ENCODE measurements around the gene RPS6KA5. TPM values are rescaled to one million over a fixed set of nuclear protein-coding genes. Genes with fewer than 3 reads are reported as not detected.
A peak's percentile ranks its signal among the peaks of the same experiment; 100 is the strongest.
"Not testable (repeated sequence)": the region's sequence is repeated elsewhere in the genome, so short reads cannot be mapped to it uniquely, and the experiment has no call there.

The RPS6KA5 gene
- total RNA-seq, 1 experiment from 2014 or later = 11.0 TPM

DNA sequence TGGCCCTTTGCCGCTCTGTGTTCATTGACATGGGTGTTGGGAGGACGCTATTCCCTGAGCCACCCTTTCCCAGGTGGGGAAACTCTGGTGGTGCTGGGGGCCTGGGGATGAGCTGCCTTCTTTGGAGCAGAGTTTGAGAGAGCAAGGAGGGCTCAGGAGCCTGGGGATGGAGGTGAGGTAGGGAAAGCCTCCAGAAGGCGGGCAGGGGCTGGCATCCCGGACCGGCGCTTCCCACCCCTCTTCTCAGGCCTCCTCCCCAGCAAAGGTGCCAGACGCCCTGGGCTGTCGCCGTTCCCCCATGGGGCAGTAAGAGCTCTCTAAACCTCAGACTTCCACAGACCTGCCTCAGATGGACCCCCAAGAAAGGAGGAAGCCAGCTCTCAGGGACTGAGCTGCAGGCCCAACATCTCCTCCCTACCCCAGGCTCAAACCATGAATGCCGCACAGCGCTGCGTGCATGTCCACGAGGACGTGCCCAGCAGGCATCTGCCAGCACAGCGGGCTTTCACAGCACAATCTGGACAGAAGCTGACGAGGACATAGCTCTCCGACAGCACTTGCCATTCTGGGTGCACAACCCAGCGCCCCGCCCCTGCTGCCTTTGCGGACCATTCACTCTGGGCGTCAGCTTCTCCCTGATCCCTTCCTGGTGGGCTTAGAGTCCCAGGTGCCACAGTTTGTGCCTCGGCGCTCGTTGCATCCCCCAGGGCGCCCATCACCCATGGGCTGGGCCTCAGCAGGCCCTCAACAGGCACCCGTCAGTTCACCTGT is 229.3 kb downstream of the RPS6KA5 start:
- H3K4me1 ChIP-seq = 0 out of 2 replicates have a peak, but pooled peaks cover 2% of the 10 kb centered on the region
- no peak overlapping the region for H3K27ac ChIP-seq
- H3K36me3 ChIP-seq = no peaks in the 10 kb centered on the region
- H3K27me3 ChIP-seq = no peaks in the 10 kb centered on the region
- no peaks in the 10 kb centered on the region for H3K9me3 ChIP-seq (replicated peaks)
- H3K4me3 ChIP-seq = no peak overlapping the region
- DNase-seq = no peak

DNA sequence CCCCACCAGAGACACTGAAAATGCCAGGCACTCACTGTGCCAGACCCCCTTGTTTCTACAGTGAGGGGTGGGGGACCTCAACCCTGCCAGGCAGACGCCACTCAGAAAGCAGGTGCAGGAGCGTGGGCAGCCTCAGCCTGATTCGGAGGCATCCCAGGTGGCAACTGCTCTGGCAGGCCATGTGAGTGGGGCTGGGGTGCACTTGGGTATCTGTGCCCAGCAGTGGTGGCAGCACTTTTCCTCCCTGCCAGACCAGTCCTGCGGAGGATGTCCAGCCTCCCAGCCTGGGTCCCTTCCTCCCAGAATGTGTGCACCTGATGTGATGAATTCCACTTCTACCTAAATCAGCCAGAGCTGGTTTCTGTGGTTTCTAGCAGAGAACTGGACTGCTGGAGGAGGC is 230.8 kb downstream of the RPS6KA5 start:
- no peak overlapping the region for H3K27ac ChIP-seq
- DNase-seq = no peak
- H3K27me3 ChIP-seq = no peaks in the 10 kb centered on the region
- H3K9me3 ChIP-seq (replicated peaks) = no peaks in the 10 kb centered on the region
- H3K4me3 ChIP-seq = no peak overlapping the region
- no peaks in the 10 kb centered on the region for H3K36me3 ChIP-seq
- 0 out of 2 replicates have a peak, but pooled peaks cover 2% of the 10 kb centered on the region for H3K4me1 ChIP-seq

DNA sequence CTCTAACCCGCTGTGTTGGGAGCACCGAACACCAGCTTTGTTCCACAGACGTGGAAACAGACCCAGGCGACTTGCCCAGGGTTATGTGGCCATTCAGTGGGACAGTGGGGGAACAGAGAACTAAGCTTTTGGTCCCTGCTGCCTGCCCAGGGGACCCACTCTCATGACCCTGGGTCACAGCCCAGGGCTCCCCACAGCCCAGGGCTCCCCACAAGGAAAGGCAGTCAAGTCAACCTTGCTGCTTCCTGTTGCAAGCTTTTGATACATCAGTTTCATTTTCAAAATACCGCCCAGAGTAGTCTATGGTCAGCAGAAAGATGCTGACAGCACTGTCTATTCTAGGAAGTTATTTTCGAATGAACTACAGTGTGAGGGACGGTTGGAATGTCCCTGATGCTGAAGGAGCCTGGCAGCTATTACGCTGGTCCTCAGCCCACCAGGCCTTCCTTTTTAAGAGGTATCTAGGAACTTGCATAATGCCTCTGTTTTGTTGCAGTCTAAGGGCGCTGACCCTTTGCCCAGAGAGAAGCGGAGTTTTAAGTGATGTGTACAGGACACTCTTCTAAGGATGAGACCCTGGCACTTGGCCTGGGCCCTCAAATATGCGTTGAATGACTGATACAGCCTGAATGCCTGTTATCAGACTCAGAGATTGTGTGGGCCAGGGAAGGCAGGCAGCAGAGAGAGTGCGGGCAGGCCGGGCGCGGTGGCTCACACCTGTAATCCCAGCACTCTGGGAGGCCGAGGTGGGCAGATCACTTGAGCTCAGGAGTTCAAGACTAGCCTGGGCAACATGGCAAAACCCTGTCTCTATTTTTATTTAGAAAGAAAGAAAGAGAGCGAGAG is 231.6 kb downstream of the RPS6KA5 start:
- Histone ChIP-seq H3K4me3 (peak overlapping the region; percentile 50), H3K27ac (peak overlapping the region; percentile 46), H3K36me3 (no peaks in the 10 kb centered on the region), H3K9me3 (replicated peaks) (no peaks in the 10 kb centered on the region), H3K27me3 (no peaks in the 10 kb centered on the region), H3K4me1 (0 out of 2 replicates have a peak, but pooled peaks cover 2% of the 10 kb centered on the region)
- DNase-seq = no peak

DNA sequence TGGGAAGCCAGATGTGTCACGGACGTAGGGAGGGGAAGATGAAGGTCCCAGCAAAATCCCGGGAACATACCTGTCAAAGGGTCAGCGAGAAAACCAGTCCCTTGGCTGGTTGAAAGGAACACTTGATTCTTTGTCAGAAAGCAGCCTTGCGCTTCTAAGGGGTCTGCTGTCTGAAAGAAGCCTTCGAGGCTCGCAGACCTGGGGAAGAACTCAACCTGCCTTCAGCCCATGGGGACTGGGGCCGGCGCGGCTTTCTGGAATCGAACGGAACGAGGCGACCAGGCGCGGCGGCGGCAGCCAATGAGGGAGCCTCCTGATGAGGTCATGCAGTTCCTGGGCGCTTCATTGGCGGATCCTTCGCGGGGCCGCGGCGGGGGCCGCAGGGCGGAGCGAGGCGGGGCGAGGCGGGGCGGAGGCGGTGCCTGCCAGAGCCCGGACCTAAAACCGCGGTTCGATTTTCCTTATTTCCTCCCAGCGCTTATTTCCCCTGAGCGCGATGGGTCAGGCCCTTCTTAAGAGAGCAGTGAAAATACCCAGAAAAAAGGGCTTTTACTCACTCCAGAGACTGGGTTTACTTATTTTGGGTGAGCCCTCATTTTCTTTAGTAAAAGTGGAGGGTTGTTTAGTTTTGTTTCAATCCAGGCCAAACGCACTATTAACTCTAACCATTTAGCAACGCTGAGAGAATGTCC is 232.4 kb downstream of the RPS6KA5 start:
- H3K4me1 ChIP-seq = 0 out of 2 replicates have a peak, but pooled peaks cover 2% of the 10 kb centered on the region
- no peaks in the 10 kb centered on the region for H3K27me3 ChIP-seq
- H3K36me3 ChIP-seq = no peaks in the 10 kb centered on the region
- peak overlapping the region; percentile 46 for H3K27ac ChIP-seq
- peak; percentile 90 to 91 for DNase-seq
- H3K9me3 ChIP-seq (replicated peaks) = peaks cover 4% of the 10 kb centered on the region
- H3K4me3 ChIP-seq = peak overlapping the region; percentile 50

DNA sequence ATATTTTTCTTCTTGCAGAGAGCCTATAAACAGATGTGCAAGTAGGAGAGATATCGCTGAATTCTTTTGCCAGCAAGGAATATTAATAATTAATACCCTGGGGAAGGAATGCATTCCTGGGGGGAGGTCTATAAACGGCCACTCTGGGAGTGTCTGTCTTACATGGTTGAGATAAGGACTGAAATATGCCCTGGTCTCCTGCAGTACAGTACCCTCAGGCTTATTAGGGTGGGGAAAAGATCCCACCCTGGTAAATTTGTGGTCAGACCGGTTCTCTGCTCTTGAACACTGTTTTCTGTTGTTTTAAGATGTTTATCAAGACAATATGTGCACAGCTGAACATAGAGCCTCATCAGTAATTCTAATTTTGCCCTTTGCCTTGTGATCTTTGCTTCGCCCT is 236.9 kb downstream of the RPS6KA5 start:
- H3K4me1 ChIP-seq = peaks cover 14% of the 10 kb centered on the region
- not testable (repeated sequence) for H3K27me3 ChIP-seq; DNase-seq; H3K4me3 ChIP-seq; H3K36me3 ChIP-seq; H3K27ac ChIP-seq; H3K9me3 ChIP-seq (replicated peaks)

- Histone ChIP-seq H3K27me3 (no peaks in the 10 kb centered on the region), H3K36me3 (no peaks in the 10 kb centered on the region), H3K9me3 (replicated peaks) (peaks cover 4% of the 10 kb centered on the region), H3K27ac (no peak overlapping the region), H3K4me1 (peaks cover 14% of the 10 kb centered on the region), H3K4me3 (no peak overlapping the region)
- DNase-seq = peak; percentile 63 to 67
Measured at GRCh38 chr14:90820958-90821357, 239.5 kb downstream of the RPS6KA5 start.

DNA sequence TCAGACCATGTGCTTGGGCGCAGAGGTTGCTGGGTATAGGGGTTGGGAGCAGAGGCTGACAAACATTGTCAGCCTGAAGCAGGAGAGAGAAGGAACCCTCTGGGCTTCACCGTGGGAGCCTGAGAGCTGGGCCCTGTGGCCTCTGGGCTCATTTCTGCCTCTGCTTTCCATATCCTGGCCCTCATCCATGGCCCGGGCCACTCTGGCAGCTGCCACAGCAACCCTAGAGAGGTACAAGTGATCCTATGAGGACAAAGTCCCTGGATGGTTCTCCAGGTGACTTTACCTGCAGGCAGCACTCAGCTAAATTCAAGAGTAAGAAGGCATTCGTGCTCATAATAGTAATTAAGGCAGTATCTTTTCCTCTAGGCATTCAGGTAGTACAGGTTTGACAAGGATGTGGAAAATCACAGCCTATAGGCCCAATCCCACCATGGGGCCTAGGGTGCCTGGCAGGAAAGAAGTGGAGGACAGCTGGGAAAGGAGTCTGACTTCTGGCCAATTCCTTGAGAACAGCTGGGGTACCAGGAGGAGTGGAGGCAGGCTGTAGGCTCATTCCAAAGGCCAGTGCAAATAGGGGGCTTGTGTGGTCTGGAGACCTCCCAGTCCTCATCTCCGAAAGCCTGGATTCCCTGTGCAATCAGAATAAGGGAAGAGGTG is 240.6 kb downstream of the RPS6KA5 start:
- Histone ChIP-seq H3K9me3 (replicated peaks) (peaks cover 4% of the 10 kb centered on the region), H3K4me3 (no peak overlapping the region), H3K4me1 (peaks cover 14% of the 10 kb centered on the region), H3K27me3 (no peaks in the 10 kb centered on the region), H3K27ac (no peak overlapping the region), H3K36me3 (no peaks in the 10 kb centered on the region)
- peak in 1 of 2 experiments; percentile 51 for DNase-seq

- DNase-seq = no peak
- H3K27me3 ChIP-seq = no peaks in the 10 kb centered on the region
- H3K27ac ChIP-seq = no peak overlapping the region
- H3K36me3 ChIP-seq = no peaks in the 10 kb centered on the region
- H3K4me1 ChIP-seq = peaks cover 14% of the 10 kb centered on the region
- H3K4me3 ChIP-seq = no peak overlapping the region
- peaks cover 4% of the 10 kb centered on the region for H3K9me3 ChIP-seq (replicated peaks)
Measured at GRCh38 chr14:90818715-90819114, 241.7 kb downstream of the RPS6KA5 start.

DNA sequence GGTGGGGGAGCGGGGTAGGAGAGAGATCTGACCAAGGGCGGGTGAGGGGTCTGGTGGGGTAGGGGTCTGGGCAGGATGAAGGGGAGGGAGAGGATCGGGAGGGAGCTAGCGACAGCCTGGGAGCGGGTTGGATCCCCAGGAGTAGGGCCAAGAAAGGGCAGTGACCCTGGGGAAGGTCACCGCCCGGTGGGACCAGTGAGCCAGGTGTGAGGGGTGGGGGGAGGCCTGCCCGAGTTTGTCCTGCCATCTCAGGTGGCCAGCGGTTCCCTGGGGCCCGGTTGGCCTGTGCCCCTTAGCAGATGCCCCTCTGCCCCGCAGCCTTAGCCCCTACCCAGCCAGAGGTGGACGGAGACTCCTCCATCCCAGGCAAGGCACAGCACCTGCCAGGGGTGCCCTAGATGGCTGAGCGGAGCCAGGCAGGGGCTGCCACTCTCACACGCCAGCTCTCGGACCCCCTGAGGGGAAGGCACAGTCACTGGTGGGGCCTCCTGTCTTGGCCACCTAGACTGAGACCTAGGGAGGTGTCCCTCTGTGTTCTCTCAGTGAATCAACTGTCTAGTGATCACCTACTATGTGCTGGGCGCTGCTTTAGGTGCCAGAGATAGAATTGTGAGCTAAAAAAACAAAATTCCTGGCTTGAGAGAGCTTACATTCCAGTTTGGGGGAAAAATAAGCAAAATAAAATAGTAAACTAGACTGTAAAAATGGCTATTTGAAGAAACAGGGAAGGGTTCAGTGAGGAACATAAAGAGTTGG is 243.6 kb downstream of the RPS6KA5 start:
- Histone ChIP-seq H3K27me3 (no peaks in the 10 kb centered on the region), H3K9me3 (replicated peaks) (no peaks in the 10 kb centered on the region), H3K4me3 (no peak overlapping the region; the same call in 1 of the 2 replicates), H3K36me3 (no peaks in the 10 kb centered on the region), H3K27ac (no peak overlapping the region), H3K4me1 (peaks cover 14% of the 10 kb centered on the region)
- no peak for DNase-seq

- peak within 1 kb of the TSS; percentile 90 for H3K4me3 ChIP-seq
- H3K36me3 ChIP-seq = no peaks in the 10 kb centered on the region
- no peaks in the 10 kb centered on the region for H3K27me3 ChIP-seq
- H3K27ac ChIP-seq = peak within 1 kb of the TSS; percentile 43; the same call in 1 of the 2 replicates
- no peaks in the 10 kb centered on the region for H3K9me3 ChIP-seq (replicated peaks)
- H3K4me1 ChIP-seq = peaks cover 11% of the 10 kb centered on the region
- peak; percentile 57 to 64 for DNase-seq
Measured at GRCh38 chr14:90815822-90816662, 244.4 kb downstream of the RPS6KA5 start, which contains the start of gene TTC7B. TTC7B (minus strand) TSS chr14:90816430; CDS start chr14:90816295, 135 bp downstream.

GRCh38 chr14:90815572-90815821 is 244.9 kb downstream of the RPS6KA5 start:
- H3K36me3 ChIP-seq = no peaks in the 10 kb centered on the region
- peak overlapping the region; percentile 43; the same call in 1 of the 2 replicates for H3K27ac ChIP-seq
- no peaks in the 10 kb centered on the region for H3K9me3 ChIP-seq (replicated peaks)
- DNase-seq = no peak
- peaks cover 6% of the 10 kb centered on the region for H3K4me1 ChIP-seq
- no peaks in the 10 kb centered on the region for H3K27me3 ChIP-seq
- peak overlapping the region; percentile 90 for H3K4me3 ChIP-seq

- DNase-seq = no peak
- H3K4me1 ChIP-seq = peaks cover 2% of the 10 kb centered on the region; the same call in 1 of the 2 replicates
- H3K27ac ChIP-seq = peak overlapping the region; percentile 43; the same call in 1 of the 2 replicates
- H3K4me3 ChIP-seq = peak overlapping the region; percentile 90
- H3K36me3 ChIP-seq = no peaks in the 10 kb centered on the region
- H3K27me3 ChIP-seq = no peaks in the 10 kb centered on the region
- no peaks in the 10 kb centered on the region for H3K9me3 ChIP-seq (replicated peaks)
Measured at GRCh38 chr14:90814806-90815571, 245.5 kb downstream of the RPS6KA5 start.
